Fibroblast of mammary gland (primary cell): ENCODE results near the gene GALNT5.
"Not testable (repeated sequence)": the region's sequence is repeated elsewhere in the genome, so short reads cannot be mapped to it uniquely, and the experiment has no call there.

Experiments
- DNase-seq: peaks from one replicate; pipeline ENCODE4 v3.0.0-alpha.2; 2010; ENCODE audit warnings: low read depth
- H3K4me3 ChIP-seq: 2 replicates; pipeline ENCODE4 v1.5.1; 2011; ENCODE audit warnings: low read depth, mild to moderate bottlenecking, low read length, moderate library complexity; ENCODE audit not compliant: control insufficient read depth
- TF ChIP-seq, protein P1 (sequence below): conservative IDR thresholded peaks from 2 replicates; pipeline ENCODE4 v1.5.1; 2011; ENCODE audit warnings: low read depth, low read length, inconsistent platforms; ENCODE audit not compliant: control insufficient read depth, insufficient read depth

The GALNT5 gene

DNA sequence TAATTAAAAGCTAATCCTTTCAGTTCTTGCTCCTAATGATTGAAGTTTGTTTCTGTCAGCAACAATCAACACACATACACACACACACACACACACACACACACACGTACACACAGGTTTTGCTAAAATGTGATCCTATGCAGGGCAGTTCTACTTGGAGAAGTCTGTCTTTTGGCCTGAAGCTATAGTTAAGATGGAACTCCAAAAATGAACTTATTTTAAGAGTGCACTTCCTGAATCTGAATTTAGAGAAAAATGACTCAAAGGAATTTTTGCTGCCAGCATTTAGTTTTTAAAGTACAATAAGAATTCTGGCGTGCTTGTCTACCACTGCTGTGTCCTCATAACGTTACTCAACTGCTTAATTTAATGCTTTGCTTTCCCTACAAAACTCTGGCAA is 6.6 kb downstream of the GALNT5 start:
- TF ChIP-seq, protein P1, sequence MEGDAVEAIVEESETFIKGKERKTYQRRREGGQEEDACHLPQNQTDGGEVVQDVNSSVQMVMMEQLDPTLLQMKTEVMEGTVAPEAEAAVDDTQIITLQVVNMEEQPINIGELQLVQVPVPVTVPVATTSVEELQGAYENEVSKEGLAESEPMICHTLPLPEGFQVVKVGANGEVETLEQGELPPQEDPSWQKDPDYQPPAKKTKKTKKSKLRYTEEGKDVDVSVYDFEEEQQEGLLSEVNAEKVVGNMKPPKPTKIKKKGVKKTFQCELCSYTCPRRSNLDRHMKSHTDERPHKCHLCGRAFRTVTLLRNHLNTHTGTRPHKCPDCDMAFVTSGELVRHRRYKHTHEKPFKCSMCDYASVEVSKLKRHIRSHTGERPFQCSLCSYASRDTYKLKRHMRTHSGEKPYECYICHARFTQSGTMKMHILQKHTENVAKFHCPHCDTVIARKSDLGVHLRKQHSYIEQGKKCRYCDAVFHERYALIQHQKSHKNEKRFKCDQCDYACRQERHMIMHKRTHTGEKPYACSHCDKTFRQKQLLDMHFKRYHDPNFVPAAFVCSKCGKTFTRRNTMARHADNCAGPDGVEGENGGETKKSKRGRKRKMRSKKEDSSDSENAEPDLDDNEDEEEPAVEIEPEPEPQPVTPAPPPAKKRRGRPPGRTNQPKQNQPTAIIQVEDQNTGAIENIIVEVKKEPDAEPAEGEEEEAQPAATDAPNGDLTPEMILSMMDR: no peak
- no peak overlapping the region for H3K4me3 ChIP-seq
- peak; percentile 48 for DNase-seq

DNA sequence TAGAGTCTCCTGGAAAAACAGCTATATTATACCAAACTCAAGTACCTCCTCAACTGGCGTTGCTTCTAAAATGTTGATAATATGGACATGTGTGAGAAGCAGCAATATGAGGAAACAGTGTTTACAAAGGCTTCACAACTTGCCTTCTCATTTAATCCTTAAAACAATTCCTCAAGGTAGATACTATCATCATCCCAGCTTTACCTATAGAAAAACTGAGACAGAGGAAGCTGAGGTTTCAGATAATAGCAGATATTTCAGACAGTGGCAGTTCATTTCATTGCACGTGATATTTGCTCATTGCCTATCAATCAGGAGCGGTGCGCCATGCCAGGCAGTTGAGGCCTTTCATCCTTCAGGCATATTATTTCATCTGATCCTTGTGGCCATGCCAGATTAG is 8.3 kb downstream of the GALNT5 start:
- DNase-seq: no peak
- TF ChIP-seq, protein P1: no peak
- H3K4me3 ChIP-seq: no peak overlapping the region

DNA sequence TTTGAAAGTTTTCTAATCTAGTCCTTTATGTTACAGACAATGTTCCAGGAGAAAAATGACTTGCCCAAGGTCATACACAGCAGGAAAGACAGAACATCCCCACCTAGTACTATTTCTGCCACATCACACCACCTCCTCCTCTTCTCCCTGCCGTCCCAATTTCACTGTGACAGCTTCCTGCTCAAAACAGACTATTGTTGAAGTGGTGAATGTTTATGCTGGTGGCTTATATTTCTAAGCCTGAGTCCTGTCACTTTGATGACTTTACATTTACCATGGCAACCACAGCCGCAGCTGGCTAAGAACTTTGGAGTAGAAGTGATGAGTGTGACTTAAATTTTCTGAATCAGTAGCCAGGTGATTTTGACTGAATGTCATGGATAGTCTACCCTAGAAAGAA is 10.0 kb downstream of the GALNT5 start:
- TF ChIP-seq, protein P1: no peak
- no peak for DNase-seq
- no peak overlapping the region for H3K4me3 ChIP-seq

DNA sequence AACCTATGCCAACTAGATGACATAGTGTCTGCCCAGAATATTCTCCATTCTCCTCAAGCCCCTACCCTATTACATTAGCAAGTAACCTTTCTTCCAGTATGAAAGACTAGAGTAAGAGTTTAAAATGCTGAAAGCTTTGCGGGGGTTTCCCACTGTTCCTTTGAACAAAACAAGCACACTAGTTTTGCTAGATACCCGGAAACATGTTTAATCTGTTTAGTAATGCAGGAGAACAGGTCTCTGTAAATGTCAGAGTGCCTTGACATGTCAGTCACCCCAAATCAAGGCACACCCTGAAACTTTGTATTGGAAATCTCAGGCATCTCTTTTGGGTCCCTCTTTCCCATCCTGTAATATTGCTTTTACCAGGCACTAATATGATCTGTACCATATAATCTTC is 11.6 kb downstream of the GALNT5 start:
- no peak overlapping the region for H3K4me3 ChIP-seq
- no peak for DNase-seq
- TF ChIP-seq, protein P1: no peak

DNA sequence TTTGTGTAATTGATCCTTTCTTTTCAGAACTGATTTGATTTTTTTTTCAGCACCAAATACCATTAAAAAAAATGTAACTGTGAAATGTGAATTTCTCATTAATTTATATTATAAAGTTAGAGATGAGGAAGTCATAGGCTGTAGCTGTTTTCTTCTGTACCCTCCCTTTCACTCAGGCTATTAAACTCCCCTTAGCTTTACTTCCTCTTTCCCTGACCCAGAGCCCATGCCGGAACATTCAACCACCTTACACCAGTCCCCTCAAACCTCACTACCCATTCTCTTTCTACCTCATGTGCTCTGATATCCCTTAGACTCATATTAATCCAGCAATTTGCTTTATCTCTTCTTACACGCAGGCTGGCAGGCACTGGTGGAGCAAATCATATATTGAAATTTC is 12.4 kb downstream of the GALNT5 start:
- TF ChIP-seq, protein P1: no peak
- no peak overlapping the region for H3K4me3 ChIP-seq
- no peak for DNase-seq

DNA sequence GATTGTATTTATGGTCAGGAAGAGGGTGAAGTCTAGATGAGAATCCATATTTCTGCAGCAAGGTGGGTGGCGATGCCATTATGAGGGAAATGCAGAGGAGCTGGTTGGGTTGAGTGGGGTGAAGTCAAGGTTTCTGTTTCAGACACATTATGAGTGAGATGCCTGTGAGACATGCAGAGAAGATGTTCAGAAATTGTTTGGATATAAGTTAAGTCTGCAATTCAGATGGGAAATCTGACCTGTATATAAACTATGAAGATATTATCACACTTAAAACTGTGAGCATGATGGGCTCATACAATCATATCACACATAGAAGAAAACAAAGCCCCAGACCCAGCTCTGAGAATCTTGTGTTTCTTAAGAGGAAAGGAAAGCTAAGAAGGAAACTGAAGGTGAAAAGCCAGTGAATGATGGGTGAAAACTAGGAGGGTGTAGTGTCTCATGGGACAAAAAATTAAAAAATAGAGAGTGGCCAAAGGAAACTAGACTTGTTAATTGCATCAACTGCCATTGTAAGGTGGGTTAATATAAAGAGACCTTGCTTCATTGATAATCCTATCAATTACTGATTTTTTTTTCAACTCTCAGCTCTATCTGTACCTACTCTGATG is 14.2 kb downstream of the GALNT5 start:
- DNase-seq: no peak
- TF ChIP-seq, protein P1: no peak
- H3K4me3 ChIP-seq: no peak overlapping the region

DNA sequence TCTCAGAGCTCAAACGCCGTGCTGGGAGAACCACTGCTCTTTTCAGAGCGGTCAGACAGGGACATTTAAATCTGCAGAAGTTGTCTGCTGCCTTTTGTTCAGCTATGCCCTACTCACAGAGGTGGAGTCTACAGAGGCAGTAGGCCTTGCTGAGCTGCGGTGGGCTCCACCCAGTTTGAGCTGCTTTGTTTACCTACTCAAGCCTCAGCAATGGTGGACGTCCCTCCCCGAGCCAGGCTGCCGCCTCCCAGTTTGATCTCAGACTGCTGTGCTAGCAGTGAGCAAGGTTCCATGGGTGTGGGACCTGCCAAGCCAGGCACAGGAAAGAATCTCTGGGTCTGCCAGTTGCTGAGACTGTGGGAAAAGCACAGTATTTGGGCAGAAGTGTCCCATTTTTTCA is 21.8 kb downstream of the GALNT5 start:
- DNase-seq, H3K4me3 ChIP-seq: not testable (repeated sequence)
